Mesothelial cell of epicardium (in vitro differentiated cells): ENCODE results near the gene PATJ. TPM values are rescaled to one million over a fixed set of nuclear protein-coding genes. Genes with fewer than 3 reads are reported as not detected.
"Not testable (repeated sequence)": the region's sequence is repeated elsewhere in the genome, so short reads cannot be mapped to it uniquely, and the experiment has no call there.

Experiments used
- DNase-seq, 2 experiments: peaks; one replicate each; pipeline ENCODE4 v3.0.0; 2021; ENCODE audit warnings: low spot score in 2 of 2; ENCODE audit not compliant: unreplicated experiment in 2 of 2
- H3K27ac Mint-ChIP-seq: 2 replicates; pipeline ENCODE4 v1.8.0; 2021; ENCODE audit warnings: mixed read lengths
- H3K27me3 Mint-ChIP-seq: 2 replicates; pipeline ENCODE4 v1.8.0; 2021; ENCODE audit warnings: low read depth, mixed read lengths
- H3K36me3 Mint-ChIP-seq: 2 replicates; pipeline ENCODE4 v1.8.0; 2021; ENCODE audit warnings: mixed read lengths
- H3K4me1 Mint-ChIP-seq: 2 replicates; pipeline ENCODE4 v1.8.0; 2021; ENCODE audit warnings: mixed read lengths
- H3K4me3 Mint-ChIP-seq: 2 replicates; pipeline ENCODE4 v1.8.0; 2021; ENCODE audit warnings: mild to moderate bottlenecking, moderate library complexity, mixed read lengths
- H3K9me3 Mint-ChIP-seq: 2 replicates; pipeline ENCODE4 v1.8.0; 2021; ENCODE audit warnings: mixed read lengths
- total RNA-seq: library from RNA; stranded (reverse); gene quantifications from 3 replicates; pipeline ENCODE4 v1.2.1, GENCODE V29; 2021
- TF ChIP-seq, protein P1 (sequence below): fragments of 200-600 bp; sonication (generic); IDR thresholded peaks from one replicate; pipeline ENCODE4 v1.5.0; 2021; ENCODE audit warnings: antibody characterized with exemption; ENCODE audit not compliant: unreplicated experiment

Gene PATJ
- total RNA-seq, 1 donor from 2014 or later = 129 TPM

- Mint-ChIP-seq H3K27me3 (no peaks in the 10 kb centered on the region), H3K4me1 (peaks cover 16% of the 10 kb centered on the region), H3K36me3 (peaks cover 35% of the 10 kb centered on the region), H3K27ac (no peak overlapping the region), H3K9me3 (peaks cover 6% of the 10 kb centered on the region), H3K4me3 (no peak overlapping the region)
- no peak for DNase-seq
- TF ChIP-seq, protein P1, sequence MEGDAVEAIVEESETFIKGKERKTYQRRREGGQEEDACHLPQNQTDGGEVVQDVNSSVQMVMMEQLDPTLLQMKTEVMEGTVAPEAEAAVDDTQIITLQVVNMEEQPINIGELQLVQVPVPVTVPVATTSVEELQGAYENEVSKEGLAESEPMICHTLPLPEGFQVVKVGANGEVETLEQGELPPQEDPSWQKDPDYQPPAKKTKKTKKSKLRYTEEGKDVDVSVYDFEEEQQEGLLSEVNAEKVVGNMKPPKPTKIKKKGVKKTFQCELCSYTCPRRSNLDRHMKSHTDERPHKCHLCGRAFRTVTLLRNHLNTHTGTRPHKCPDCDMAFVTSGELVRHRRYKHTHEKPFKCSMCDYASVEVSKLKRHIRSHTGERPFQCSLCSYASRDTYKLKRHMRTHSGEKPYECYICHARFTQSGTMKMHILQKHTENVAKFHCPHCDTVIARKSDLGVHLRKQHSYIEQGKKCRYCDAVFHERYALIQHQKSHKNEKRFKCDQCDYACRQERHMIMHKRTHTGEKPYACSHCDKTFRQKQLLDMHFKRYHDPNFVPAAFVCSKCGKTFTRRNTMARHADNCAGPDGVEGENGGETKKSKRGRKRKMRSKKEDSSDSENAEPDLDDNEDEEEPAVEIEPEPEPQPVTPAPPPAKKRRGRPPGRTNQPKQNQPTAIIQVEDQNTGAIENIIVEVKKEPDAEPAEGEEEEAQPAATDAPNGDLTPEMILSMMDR = no peak
These were observed 146.5 kb downstream of the PATJ start for GRCh38 chr1:61888808-61889207.

GRCh38 chr1:61890435-61890834, 148.2 kb downstream of the PATJ start:
- not testable (repeated sequence) for H3K27ac Mint-ChIP-seq, H3K9me3 Mint-ChIP-seq, H3K4me3 Mint-ChIP-seq, H3K27me3 Mint-ChIP-seq, DNase-seq
- Mint-ChIP-seq H3K36me3 (peaks cover 42% of the 10 kb centered on the region), H3K4me1 (peaks cover 16% of the 10 kb centered on the region)

GRCh38 chr1:61892977-61893376, 150.7 kb downstream of the PATJ start:
- no peak for DNase-seq
- Mint-ChIP-seq H3K27me3 (no peaks in the 10 kb centered on the region), H3K4me1 (peaks cover 2% of the 10 kb centered on the region), H3K4me3 (no peak overlapping the region), H3K27ac (no peak overlapping the region), H3K36me3 (peaks cover 49% of the 10 kb centered on the region), H3K9me3 (peaks cover 10% of the 10 kb centered on the region)
- TF ChIP-seq, protein P1 = no peak

- H3K9me3 Mint-ChIP-seq, H3K4me3 Mint-ChIP-seq, H3K27ac Mint-ChIP-seq, H3K27me3 Mint-ChIP-seq, DNase-seq, H3K4me1 Mint-ChIP-seq: not testable (repeated sequence)
- peaks cover 51% of the 10 kb centered on the region for H3K36me3 Mint-ChIP-seq
These were observed 152.0 kb downstream of the PATJ start for GRCh38 chr1:61894296-61894695.

GRCh38 chr1:61895175-61895574, 152.9 kb downstream of the PATJ start:
- Mint-ChIP-seq H3K36me3 (peaks cover 53% of the 10 kb centered on the region), H3K4me1 (no peaks in the 10 kb centered on the region), H3K27me3 (no peaks in the 10 kb centered on the region), H3K4me3 (no peak overlapping the region), H3K27ac (no peak overlapping the region), H3K9me3 (peaks cover 10% of the 10 kb centered on the region)
- TF ChIP-seq, protein P1 = no peak
- no peak for DNase-seq

DNA sequence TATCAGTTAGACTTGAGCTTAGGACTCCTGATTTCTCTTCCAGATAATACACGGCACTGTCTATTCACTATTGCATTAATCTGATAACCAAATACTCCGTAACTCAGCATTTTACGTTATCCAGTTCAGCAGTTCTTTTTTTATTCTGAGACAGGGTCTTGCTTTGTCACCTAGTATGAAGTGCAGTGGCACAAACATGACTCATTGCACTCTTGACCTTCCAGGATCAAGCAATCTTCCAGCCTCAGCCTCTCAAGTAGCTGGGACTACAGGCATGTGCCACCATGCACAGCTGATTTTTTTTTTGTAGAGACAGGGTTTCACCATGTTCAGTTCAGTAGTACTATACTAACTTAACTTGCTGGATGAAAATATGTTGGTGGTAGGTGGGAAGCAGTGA, 156.4 kb downstream of the PATJ start:
- H3K36me3 Mint-ChIP-seq = peaks cover 57% of the 10 kb centered on the region
- TF ChIP-seq, protein P1 = no peak
- no peaks in the 10 kb centered on the region for H3K27me3 Mint-ChIP-seq
- no peak overlapping the region for H3K4me3 Mint-ChIP-seq
- H3K27ac Mint-ChIP-seq = no peak overlapping the region
- no peak for DNase-seq
- no peaks in the 10 kb centered on the region for H3K4me1 Mint-ChIP-seq
- peaks cover 10% of the 10 kb centered on the region for H3K9me3 Mint-ChIP-seq

- peaks cover 46% of the 10 kb centered on the region for H3K36me3 Mint-ChIP-seq
- H3K27ac Mint-ChIP-seq = no peak overlapping the region
- no peaks in the 10 kb centered on the region for H3K9me3 Mint-ChIP-seq
- no peak for DNase-seq
- TF ChIP-seq, protein P1 = no peak
- H3K4me3 Mint-ChIP-seq = no peak overlapping the region
- H3K27me3 Mint-ChIP-seq = no peaks in the 10 kb centered on the region
- H3K4me1 Mint-ChIP-seq = peaks cover 4% of the 10 kb centered on the region
These were observed 162.1 kb downstream of the PATJ start for GRCh38 chr1:61904354-61904753.
